ENCODE measurements around the gene FBXL13. TPM values are rescaled to one million over a fixed set of nuclear protein-coding genes. Genes with fewer than 3 reads are reported as not detected.
"Not testable (repeated sequence)": the region's sequence is repeated elsewhere in the genome, so short reads cannot be mapped to it uniquely, and the experiment has no call there.

FBXL13 gene
- polyA plus RNA-seq, 3 donors, result 2.9 to 4.4 (median 2.9) TPM

GRCh38 chr7:103093429-103093828 is 18.8 kb upstream of the FBXL13 start:
- no peak for DNase-seq (ENCODE audit: extremely low read depth in 1 of 11, low read depth in 9 of 11, low spot score in 4 of 11)

- DNase-seq (ENCODE audit: extremely low read depth in 1 of 11, low read depth in 9 of 11, low spot score in 4 of 11), result not testable (repeated sequence)
Observed at GRCh38 chr7:103092321-103092720, 17.7 kb upstream of the FBXL13 start.

GRCh38 chr7:103083210-103083609 is 8.6 kb upstream of the FBXL13 start:
- DNase-seq (ENCODE audit: extremely low read depth in 1 of 11, low read depth in 9 of 11, low spot score in 4 of 11), result no peak

GRCh38 chr7:103082497-103082896 is 7.9 kb upstream of the FBXL13 start:
- no peak for DNase-seq (ENCODE audit: extremely low read depth in 1 of 11, low read depth in 9 of 11, low spot score in 4 of 11)

GRCh38 chr7:103080923-103081322 is 6.3 kb upstream of the FBXL13 start:
- no peak for DNase-seq (ENCODE audit: extremely low read depth in 1 of 11, low read depth in 9 of 11, low spot score in 4 of 11)

- no peak for DNase-seq (ENCODE audit: extremely low read depth in 1 of 11, low read depth in 9 of 11, low spot score in 4 of 11)
Observed at GRCh38 chr7:103079836-103080235, 5.2 kb upstream of the FBXL13 start.

GRCh38 chr7:103078226-103078625 is 3.6 kb upstream of the FBXL13 start:
- not testable (repeated sequence) for DNase-seq (ENCODE audit: extremely low read depth in 1 of 11, low read depth in 9 of 11, low spot score in 4 of 11)

GRCh38 chr7:103077318-103077717 is 2.7 kb upstream of the FBXL13 start:
- DNase-seq (ENCODE audit: extremely low read depth in 1 of 11, low read depth in 9 of 11, low spot score in 4 of 11), result no peak

- DNase-seq (ENCODE audit: extremely low read depth in 1 of 11, low read depth in 9 of 11, low spot score in 4 of 11), result no peak
Observed at GRCh38 chr7:103076764-103077163, 2.2 kb upstream of the FBXL13 start.

GRCh38 chr7:103075337-103075918 is 832 bp upstream of the FBXL13 start:
- peak in 10 of 11 donors; percentile 17 to 54 (median 38) for DNase-seq (ENCODE audit: extremely low read depth in 1 of 11, low read depth in 9 of 11, low spot score in 4 of 11)

- peak in 1 of 11 donors; percentile 6 for DNase-seq (ENCODE audit: extremely low read depth in 1 of 11, low read depth in 9 of 11, low spot score in 4 of 11)
Observed at GRCh38 chr7:103073989-103074518, 542 bp downstream of the FBXL13 start.

- DNase-seq (ENCODE audit: extremely low read depth in 1 of 11, low read depth in 9 of 11, low spot score in 4 of 11), result no peak
Observed at GRCh38 chr7:103071000-103071399, 3.6 kb downstream of the FBXL13 start.

- no peak for DNase-seq (ENCODE audit: extremely low read depth in 1 of 11, low read depth in 9 of 11, low spot score in 4 of 11)
Observed at GRCh38 chr7:103068414-103069403, 5.9 kb downstream of the FBXL13 start.

- DNase-seq (ENCODE audit: extremely low read depth in 1 of 11, low read depth in 9 of 11, low spot score in 4 of 11), result peak in 1 of 11 donors; percentile 5
Observed at GRCh38 chr7:103065667-103066066, 8.9 kb downstream of the FBXL13 start.

- no peak for DNase-seq (ENCODE audit: extremely low read depth in 1 of 11, low read depth in 9 of 11, low spot score in 4 of 11)
Observed at GRCh38 chr7:103063895-103064294, 10.7 kb downstream of the FBXL13 start.

GRCh38 chr7:103059471-103059870 is 15.1 kb downstream of the FBXL13 start:
- no peak for DNase-seq (ENCODE audit: extremely low read depth in 1 of 11, low read depth in 9 of 11, low spot score in 4 of 11)

GRCh38 chr7:103058122-103058521 is 16.5 kb downstream of the FBXL13 start:
- no peak for DNase-seq (ENCODE audit: extremely low read depth in 1 of 11, low read depth in 9 of 11, low spot score in 4 of 11)

GRCh38 chr7:103056006-103056405 is 18.6 kb downstream of the FBXL13 start:
- not testable (repeated sequence) for DNase-seq (ENCODE audit: extremely low read depth in 1 of 11, low read depth in 9 of 11, low spot score in 4 of 11)

- no peak for DNase-seq (ENCODE audit: extremely low read depth in 1 of 11, low read depth in 9 of 11, low spot score in 4 of 11)
Observed at GRCh38 chr7:103051519-103051918, 23.1 kb downstream of the FBXL13 start.

GRCh38 chr7:103048833-103049232 is 25.8 kb downstream of the FBXL13 start:
- DNase-seq (ENCODE audit: extremely low read depth in 1 of 11, low read depth in 9 of 11, low spot score in 4 of 11), result no peak
